NK-92 (cell line): Measurements from ENCODE around the gene DGKI.

ENCODE experiments used
- DNase-seq: peaks from one replicate; lab custom pipeline; 2025; ENCODE audit not compliant: unreplicated experiment; lab: John Stamatoyannopoulos, UW

DGKI gene

GRCh38 chr7:137439829-137440825 is 406.6 kb downstream of the DGKI start:
- DNase-seq, result no peak

GRCh38 chr7:137434946-137435345 is 411.8 kb downstream of the DGKI start:
- no peak for DNase-seq

GRCh38 chr7:137434530-137434929 is 412.2 kb downstream of the DGKI start:
- no peak for DNase-seq

DNA sequence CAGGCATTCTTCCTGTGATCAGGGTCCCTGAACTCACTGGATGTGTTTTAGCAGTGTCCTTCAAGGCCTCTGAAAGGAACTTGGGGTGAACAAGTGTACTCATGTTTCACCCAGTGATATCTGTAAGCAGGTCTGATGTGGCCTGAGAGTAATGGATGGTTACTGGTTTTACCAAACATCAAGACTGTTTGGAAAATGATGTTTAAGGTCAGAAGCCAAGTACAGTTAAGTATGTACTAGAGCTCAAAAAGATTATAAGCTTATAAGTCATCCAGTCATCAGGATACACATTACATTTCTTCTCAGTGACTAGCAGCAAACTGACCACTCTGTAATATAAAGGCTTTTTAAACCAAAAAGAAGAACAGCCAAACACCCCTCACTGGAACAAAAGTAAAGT is 423.5 kb downstream of the DGKI start:
- no peak for DNase-seq

DNA sequence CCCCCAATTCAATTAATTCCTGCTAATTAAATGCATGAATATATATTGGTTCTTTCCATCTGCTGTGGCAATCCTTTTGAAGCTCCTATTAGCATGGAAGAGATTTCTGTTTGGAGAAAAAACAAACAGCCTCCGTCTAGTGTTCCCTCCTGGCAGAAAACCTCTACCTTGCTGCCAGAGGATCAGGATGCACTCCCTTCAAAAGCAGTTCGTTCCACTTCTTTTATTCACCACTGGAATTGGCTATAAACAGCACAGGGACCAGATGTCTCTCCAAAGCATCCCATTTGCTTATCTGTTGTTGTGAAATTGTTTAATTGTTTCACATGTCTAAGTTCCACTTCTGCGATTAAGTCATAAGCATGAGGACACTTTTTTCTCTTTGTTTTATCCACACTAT is 425.4 kb downstream of the DGKI start:
- no peak for DNase-seq

GRCh38 chr7:137418841-137419240 is 427.9 kb downstream of the DGKI start:
- no peak for DNase-seq

GRCh38 chr7:137417464-137417863 is 429.3 kb downstream of the DGKI start:
- no peak for DNase-seq

DNA sequence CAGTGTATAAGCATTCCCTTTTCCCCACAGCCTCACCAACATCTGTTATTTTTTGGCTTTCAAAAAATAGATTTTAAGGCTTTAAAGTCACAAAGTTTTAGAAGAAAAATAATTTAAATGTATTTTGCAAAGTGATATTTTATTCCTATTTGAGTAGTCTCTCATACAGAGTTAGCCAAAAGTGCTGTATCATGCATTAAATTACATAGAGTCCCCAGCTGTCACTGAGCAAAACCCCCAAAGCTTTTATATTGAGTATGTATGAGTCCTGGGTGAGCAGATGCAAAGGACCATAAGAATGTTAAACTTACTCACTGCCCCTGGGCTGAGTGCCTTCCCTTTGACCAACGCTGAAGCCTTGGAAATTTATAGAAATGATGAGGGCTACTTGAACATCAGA is 432.9 kb downstream of the DGKI start:
- DNase-seq, result no peak

DNA sequence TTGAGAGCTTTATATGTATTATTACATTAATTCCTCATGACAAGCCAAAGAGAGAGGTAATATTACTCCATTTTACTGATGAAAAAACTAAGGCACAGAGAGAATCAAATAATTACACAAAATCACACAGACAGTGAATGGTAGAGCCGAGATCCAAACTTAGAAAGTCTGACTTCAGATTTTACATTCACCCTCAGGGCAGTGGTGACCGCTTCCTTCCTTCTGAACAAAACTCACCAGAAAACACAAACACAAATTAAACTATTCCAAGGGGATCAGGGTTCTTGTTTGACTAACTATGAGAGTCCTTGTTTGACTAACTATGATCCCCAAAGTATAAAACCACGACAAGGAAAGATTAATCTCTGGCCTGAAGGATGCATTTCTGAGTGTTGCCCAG is 435.3 kb downstream of the DGKI start:
- DNase-seq, result no peak

GRCh38 chr7:137408126-137408525 is 438.6 kb downstream of the DGKI start:
- no peak for DNase-seq

DNA sequence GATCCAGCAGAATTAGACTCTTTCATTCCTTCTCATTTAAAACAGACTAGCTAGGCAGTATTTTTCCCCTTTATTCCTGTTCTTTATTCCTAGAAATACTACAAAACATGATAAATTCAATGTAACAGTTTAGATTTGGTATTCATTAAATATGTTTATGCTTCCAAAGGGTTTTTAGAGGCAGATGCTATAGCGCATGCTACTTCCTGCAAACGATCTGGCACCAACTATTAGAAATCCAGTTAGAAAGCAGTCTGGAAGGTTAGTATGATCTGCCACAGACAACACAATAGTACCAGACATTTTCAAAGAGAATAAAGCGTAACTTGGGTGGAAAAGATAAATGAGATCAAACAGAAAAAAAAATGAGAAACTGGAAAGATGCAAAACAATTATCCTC is 439.7 kb downstream of the DGKI start:
- DNase-seq, result no peak

- no peak for DNase-seq
Observed at GRCh38 chr7:137404660-137405317, 442.0 kb downstream of the DGKI start.

DNA sequence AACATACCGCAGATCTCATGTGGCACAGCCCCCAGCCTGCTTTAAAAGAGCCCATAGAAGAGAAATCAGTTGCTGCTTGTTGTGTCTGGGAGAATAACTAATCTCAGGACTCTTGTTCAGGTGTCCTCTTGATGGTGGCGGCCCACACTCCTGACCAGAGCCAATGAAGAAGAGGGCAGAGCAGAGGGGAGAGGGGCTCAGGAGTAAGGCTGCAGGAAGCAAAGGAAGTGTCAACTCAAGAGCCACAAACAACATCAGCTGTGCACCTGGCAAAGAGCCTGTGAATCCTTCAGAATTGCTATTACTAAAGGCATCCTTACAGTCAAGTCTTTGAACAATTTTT is 443.4 kb downstream of the DGKI start:
- DNase-seq, result no peak

GRCh38 chr7:137402536-137403352 is 444.0 kb downstream of the DGKI start:
- DNase-seq, result no peak

GRCh38 chr7:137399827-137400823 is 446.6 kb downstream of the DGKI start:
- no peak for DNase-seq

DNA sequence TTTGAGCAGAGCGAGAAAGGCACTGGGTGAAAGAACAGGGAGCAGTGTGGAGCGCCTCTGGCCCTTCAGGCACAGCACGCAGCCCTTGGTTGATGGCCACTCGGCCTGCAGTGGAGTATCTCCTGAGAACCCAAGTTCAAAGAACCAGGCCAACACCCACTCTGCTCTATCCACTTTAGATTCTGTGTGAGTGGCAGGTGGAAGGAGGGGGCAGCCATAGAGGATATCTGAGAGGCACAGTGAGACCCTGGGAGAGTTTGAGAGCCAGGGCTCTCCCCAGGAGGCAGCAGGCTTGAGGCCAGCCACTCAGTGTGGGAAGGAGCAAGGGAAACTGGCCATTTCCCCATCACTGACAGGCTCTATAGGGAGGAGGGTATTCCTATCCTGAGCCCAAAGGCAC is 450.7 kb downstream of the DGKI start:
- no peak for DNase-seq

DNA sequence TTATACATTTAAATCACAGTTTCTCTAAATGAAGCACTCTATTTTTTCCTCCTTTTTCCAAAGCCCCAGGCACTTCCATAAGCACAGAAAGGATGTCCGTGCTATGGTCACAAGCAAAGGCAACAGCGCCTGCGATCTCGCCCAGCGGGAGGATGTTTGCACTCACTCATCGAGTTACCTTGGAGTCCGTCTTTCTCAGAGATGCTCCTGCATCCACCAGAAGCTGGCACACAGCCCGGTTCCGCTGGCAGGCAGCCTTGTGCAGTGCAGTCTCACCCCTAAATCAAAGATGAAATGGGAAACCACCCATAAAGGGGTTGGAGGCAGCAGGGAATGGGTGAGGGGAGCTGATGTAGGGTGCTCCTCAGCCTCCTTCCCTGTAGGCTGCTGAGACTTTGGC is 451.4 kb downstream of the DGKI start:
- DNase-seq, result no peak

DNA sequence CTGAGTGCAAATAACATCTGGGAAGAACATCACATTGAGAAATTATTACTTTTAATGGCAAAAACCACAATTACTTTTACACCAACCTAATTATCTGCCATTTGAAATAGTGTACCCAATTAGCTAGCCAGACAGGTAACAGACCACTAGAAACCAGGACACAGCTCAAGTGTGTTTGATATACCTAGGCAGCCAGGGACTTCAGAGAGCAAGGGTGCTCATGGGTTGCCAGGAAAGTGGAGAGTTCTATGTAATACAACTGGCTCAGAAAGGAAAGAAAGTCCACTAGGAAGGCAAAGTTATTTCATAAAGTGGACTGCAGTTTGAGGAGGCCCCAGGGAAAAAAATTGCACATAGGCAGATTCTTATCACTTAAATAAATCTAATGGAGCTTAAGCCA is 453.2 kb downstream of the DGKI start:
- DNase-seq, result no peak

DNA sequence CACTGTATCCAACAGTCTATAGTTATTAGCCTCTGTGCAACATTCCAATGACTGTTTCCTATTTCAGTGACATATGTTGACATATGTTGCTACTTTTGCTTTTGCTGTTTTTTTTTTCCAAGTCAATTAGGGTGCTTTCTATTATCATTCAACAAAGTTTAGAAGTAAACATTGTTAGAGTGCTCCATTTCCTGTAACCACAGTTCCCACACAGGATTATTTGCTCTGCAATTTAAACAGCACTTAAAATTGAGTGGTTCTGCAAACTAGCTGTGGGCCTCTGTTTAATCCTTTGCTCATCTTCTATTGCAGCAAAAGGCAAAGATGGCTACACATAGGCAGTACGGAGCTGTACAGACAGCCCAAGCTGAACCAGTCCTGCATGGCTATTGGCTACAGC is 456.7 kb downstream of the DGKI start:
- DNase-seq, result no peak

GRCh38 chr7:137388916-137389315 is 457.9 kb downstream of the DGKI start:
- no peak for DNase-seq
